DMS79 (cell line): ENCODE results near the gene PSMF1.
A peak's percentile ranks its signal among the peaks of the same experiment; 100 is the strongest.

ENCODE experiments used
- DNase-seq: peaks from one replicate; lab custom pipeline; 2025; lab: John Stamatoyannopoulos, UW

PSMF1 gene

DNA sequence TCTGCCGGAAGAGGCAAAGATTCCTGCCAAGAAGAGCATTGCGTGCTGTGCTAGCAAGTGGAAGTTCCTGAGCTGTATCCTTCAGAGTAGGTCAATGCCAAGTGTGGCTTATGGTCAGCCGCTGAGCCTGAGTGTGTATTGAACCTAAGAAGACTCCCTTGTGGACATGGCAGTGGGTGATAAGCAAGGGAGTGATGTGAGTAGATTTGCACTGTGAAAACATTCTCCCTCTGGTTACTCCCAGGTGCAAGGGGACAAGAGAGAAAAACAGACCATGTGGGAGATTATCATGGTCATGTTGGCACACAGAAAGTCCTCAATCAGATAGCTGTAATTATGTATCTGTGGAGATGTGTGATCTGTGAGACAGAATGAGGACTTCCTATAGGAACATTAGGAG is 72.4 kb downstream of the PSMF1 start:
- DNase-seq = no peak

DNA sequence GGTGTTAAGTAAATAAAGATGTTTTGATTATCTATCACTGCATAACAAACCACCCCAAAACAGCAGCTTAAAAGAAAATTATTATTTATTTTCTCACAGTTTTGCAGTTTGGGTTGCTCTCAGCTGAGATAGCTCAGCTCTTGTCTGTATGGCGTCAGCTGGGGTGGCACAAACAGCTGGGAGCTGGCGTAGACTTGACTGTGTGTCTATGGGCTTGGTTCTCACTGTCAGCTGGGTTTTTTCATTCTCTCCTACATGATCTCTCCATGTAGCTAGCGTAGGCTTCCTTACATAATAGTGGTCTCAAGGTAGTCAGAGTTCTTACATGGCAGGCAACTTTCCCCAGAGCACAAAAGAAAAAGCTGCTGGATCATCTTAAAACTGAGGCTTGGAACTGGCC is 72.9 kb downstream of the PSMF1 start:
- DNase-seq = no peak

DNA sequence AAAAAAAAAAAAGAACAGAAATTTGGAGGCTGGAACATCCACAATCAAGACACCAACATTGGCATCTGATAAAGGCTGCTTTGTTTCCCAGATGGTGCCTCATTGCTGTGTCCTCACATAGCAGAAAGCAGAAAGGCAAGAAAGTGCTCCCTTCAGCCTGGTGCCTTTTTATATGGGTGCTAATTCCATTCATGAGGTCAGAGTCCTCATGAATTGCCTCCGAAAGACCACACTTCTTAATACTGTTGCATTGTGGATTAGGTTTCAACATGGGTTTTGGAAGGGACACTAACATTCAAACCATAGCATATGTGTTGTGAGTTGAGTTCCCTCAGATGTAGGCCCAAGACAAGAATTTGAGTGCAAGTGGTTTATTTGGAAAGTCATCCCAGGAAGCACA is 76.8 kb downstream of the PSMF1 start:
- no peak for DNase-seq

GRCh38 chr20:1196634-1197033 is 78.2 kb downstream of the PSMF1 start:
- DNase-seq = no peak

- no peak for DNase-seq
These were observed 79.4 kb downstream of the PSMF1 start for GRCh38 chr20:1197801-1198200.

DNA sequence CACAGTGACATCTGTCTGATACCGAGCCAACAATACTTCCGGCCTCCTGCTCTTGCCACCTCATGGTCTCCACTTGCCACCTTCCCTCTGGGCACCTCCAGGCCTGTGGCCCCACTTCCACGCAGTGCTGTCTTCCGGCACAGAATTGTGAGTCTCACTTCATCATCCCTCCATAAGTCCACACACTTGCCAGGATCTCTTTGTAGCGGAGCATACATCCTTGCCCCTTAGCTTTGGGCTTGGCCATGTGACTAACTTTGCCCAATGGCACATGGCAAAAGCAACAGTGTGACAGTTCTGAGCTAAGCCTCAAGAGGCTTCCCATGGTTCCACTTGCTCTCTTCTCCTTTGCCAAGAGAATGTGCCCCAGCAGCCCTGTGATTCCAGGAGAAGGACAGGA is 80.3 kb downstream of the PSMF1 start:
- no peak for DNase-seq

DNA sequence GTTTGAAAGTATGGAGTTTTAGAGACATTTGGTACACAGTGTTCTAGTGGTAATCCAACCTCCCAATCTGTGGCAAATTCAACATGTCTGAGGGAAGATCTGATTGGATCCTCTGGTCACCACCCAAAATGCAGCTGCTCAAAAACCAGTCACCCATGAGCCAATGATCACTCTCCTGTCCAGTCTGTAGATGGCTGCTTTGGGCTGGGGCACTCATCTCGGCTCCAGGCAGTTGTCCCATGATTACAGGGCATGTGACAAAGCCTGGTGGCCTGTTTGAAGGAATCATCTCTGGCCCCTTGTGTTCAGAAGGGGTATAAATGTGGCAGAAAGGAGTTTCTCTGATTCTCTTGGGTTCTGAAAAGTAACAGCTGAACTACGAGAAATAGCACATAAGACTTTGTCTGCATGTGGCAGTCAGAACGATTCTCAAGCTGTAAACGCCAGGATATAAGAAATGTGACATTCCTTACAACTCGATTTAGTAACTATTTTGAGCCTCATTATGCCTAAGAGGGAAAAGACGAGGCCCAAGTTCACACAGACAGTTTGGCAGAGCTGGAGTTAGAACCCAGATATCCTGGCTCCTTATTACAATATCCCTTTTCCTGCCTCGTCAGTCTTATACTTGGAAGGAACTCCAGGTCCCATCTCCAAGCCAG is 80.9 kb downstream of the PSMF1 start:
- no peak for DNase-seq

GRCh38 chr20:1199964-1200363 is 81.6 kb downstream of the PSMF1 start:
- DNase-seq = no peak

- no peak for DNase-seq
These were observed 84.5 kb downstream of the PSMF1 start, which contains the start of gene C20orf202 for GRCh38 chr20:1202762-1203504. C20orf202 (plus strand) TSS chr20:1203454; CDS start chr20:1203586, 132 bp downstream.

DNA sequence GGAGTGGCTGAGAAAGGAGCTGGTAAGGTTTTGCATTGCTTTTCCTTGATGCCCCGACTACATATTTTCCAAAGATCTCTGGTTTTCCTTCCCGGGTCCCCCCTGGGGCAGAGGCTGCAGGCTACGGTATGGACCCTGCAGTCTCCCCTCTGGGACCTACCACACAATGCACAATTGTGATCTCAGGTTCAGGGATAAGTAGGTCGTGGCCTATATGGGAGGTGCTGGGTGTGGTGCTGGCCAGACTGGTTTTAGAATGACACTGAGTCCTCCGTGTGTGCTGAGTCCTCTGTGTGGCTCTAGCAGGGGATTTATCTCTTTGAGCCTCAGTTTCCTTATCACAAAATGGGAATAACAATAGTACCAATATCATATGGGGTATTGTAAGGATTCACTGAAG is 85.2 kb downstream of the PSMF1 start:
- no peak for DNase-seq

DNA sequence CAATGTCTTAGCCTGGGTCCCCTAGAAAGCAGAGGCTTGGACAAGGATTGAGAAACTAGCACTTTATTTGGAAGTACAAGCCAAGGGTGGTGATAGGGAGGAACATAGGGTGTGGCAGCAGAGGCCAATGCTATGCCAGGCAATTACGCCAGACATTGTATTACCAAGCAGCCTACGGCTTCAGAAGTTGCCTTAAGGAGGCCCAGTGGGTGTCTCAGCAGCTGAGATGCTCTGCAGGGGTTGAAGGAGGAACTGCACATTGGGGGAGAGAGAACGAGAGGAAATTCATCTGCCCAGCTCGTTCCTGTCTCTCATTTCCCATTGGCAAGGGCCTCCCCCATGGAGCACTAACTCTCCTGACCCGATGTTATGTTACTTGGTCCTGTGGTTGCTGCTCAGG is 85.7 kb downstream of the PSMF1 start:
- DNase-seq = no peak

GRCh38 chr20:1204576-1204975 is 86.2 kb downstream of the PSMF1 start:
- DNase-seq = no peak

DNA sequence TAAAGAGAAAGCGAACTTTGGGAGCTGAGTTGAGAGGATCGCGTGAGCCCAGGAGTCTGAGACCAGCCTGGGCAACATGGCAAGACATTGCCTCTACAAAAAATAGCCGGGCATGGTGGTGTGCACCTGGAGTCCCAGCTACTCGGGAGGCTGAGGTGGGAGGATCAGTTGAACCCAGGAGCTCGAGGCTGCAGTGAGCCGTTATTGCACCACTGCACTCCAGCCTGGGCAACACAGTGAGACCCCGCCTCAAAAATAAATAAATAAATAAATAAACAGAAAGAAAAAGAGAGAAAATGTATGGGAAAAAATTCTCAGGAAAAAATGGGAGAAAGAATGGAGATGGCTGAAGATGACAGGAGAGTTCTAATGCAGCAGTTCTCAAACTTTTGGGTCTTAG is 87.4 kb downstream of the PSMF1 start:
- no peak for DNase-seq

DNA sequence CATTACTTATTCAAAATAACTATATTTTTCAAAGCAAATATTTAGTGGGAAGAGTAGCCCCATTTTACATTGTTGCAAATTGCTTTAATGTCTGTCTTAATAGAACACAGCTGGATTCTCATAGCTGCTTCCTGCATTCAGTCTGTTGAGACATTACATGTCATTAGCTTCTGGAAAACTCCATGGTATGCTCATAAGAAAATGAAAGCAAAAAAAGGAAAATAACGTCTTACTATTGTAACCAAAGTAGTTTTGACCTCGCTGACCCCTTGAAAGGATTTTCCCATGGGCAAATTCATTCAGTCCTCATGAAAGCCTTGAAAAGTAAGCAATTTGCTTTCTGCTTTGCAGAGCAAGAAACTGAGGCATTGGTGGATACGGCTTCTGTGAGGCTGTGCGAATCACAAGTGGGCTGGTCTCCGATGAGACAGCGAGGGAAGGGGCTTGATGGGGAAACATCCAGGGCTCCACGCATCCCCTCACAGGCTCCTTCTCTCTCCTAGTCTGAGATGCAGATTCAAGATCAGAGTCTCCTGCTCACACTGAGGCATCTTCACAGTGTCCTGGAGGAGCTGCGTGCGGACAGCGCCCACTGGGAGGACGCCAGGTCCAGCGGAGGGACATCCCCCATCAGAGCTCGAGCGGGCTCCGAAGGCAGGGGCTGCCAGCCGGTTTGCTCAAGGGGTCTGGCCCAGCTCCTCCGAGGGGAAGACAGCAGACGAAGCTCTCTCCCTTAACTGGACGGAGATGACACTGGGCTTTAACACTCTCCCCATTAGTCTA is 88.2 kb downstream of the PSMF1 start:
- no peak for DNase-seq

GRCh38 chr20:1207293-1207878 is 89.0 kb downstream of the PSMF1 start:
- DNase-seq = no peak

DNA sequence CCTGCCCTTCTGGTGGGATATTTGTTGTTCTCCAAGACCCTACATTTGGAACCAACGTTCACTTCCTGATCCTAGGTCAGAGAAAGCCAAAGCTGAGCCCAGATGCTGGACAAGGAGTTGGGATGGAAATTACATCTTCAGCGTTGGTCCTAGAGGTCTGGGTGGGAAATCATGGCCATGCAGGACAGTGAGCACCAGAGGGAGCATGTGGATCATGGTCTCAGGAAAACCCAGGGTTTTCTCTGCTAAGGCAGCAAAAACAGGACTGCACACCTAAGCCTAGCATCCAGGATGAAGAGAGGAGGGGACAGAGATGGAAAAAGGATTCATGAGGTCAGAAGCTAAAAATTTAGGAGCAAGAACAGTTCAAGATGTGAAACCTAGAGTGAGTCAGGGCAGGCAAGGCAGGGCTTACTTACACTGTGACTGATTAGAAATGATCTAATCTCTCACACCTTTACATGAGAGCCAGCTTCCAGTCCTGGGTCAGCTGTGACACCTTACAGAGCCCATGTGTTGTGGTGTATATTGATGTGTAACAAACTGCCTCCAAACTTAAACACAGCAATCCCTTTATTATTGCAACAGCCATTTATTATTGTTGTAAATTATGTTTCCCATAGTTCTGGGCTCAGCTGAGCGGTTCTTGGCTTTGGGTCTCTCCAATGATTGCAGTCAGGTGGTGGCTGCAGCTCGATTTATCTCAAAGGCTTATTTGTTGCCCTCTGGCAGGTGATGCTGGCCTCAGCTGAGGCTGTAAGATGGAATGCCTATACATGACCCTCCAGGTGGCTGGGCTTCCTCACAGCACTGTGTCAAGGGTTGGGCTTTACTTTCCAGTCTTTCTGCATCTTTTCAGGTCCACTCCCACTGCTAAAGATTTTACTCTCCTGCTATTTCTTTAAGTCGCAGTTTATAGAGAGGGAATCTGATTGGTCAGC is 91.3 kb downstream of the PSMF1 start:
- no peak for DNase-seq

DNA sequence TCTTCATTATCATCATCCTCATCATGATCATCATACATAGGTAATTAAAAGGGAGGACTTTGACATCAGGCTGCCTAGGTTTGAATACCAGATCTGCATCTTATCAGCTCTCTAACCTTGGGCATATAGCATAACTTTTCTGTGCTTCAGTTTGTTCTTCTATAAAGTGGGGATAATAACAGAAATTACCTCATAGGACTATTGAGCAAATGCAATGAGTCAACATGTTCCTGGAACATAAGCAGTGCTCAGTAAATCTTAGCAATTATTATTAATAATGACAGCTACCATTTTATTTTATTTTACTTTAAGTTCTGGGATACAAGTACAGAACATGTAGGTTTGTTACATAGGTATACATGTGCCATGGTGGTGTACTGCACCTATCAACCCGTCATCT is 92.1 kb downstream of the PSMF1 start:
- no peak for DNase-seq

DNA sequence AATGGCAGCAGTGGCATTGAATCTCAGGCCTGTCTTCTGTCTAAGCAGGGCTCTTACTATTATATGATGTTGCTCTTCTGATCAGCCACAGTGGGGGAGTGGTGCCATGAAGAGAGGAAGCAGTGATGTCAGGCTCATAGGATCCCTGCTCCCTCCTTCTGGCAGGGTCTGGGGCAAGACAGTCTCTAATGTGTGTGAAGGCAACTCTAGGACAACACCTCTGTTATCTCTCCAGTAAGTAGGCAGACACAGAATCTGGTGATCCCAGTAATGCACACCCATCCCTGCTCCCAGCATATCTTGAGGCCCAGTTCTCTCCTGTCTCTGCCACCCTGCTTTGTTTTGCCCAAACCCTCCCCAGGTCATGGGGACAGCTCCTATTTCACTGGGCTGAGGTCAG is 93.6 kb downstream of the PSMF1 start:
- no peak for DNase-seq

GRCh38 chr20:1212607-1213396 is 94.4 kb downstream of the PSMF1 start:
- DNase-seq = peak; percentile 2

DNA sequence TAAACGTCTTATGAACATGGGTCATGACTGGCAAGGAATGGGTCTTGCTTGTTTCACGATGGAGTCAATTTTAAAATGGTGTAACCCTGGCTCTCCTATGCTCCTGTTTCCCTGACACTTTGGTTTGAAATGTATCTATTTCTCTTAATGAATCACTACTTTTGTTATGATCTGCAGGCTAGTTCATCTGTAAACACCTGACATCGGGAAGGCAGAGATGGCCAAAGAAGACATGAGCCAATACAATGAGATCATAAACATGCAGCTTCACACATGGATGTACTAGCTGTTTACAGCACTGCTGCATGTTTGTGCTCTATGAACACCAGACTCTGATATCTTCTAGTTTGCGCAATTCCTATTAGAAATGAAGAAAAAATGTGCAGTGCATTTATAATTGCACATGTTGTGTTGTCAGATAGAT is 96.4 kb downstream of the PSMF1 start:
- no peak for DNase-seq
